DMS53 treated with DMSO at 0.1 percent for 48 hours (cell line): ENCODE data around the gene UBE2I.

ENCODE experiments used
- DNase-seq: peaks from one replicate; lab custom pipeline; 2025; ENCODE audit not compliant: unreplicated experiment; lab: John Stamatoyannopoulos, UW

UBE2I gene

DNA sequence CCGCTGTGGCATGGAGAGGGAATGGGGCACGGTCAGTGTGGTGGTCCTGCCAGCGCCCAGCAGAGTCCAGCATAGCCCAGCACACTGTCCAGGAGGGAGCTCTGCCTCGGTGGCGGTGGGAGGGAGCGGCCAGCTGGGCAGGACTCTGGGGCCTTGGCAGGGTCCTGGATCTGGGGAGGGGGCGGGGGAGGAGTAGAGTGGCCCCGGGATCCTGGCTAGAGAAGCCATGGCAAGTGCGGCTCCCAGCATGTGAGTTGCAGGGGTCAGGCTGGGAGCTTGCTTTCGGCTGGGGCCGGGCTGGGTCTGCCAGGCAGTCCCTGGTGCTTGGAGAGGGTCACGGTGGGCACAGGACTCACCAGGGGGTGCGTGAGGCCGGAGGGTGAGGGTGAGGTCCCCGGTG lies 46.2 kb downstream of the UBE2I start:
- DNase-seq = no peak

DNA sequence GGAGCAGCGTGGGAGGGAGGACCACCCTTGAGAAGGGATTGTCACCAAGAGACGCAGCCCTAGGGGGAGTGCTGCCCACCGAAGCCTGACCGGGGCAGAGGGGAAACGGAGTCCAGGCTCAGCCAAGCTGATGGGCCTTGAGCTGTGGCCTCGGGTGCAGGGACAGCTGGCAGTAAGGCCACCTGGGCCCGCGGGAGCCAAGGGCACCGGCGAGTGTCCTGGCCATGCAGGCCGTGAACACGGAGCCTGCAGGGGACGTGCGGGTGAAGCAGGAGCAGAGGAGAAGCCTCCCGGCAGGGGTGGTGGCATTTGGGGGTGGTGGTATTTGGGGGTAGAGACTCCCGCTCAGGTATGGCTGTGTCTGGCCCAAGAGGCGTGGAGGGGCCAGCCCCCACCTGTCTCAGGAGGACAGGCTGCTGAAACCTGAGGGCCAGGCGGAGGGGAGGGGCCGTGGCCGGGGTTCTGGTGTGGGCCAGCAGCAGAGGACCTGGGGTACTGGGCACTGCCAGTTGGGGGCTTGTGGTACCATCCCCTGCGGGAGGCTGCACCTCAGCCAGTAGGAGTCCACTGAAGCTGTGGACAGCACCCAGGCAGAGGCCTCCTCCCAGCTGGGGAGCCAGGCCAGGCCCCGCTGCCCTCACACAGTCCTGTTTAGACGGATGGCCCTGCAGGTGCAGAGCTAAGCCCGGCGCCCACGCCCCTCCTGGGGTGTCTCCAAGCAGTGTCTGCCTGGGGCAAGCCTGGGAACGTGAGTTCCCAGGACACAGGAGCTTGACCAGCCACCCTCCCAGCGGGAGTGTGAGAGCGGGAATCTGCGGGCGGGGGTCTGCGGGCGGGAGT lies 46.8 kb downstream of the UBE2I start:
- DNase-seq = no peak

DNA sequence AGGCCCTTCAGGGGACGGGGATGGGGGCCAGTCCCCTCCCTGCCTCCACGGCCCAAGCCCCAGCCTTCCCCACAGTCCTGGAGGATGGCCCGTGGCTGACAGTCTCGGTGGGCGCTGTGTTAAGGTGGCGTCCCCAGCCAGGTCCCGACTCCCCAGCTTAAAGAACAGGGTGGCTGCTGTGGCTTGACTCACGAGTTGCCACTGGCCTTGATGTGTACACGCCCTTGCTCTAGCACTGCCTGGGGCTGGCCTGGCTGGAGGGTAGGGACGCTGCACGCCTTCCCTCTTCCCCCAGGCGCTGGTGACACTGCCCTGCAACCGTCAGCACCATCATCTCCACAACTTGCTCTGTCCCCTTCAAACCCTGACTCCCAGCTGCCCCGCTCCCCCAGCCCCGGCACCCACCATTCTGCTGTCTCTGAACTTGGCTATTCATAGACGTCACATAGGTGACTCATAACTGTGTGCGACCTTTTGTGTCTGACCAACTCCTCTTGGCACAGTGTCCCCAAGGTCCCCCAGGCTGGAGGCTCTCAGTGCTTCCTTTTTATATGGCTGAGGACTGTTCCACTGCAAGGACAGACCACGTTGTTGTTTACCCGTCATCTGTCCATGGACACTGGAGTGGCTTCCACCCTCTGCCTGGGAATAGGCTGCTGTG lies 48.6 kb downstream of the UBE2I start:
- no peak for DNase-seq

DNA sequence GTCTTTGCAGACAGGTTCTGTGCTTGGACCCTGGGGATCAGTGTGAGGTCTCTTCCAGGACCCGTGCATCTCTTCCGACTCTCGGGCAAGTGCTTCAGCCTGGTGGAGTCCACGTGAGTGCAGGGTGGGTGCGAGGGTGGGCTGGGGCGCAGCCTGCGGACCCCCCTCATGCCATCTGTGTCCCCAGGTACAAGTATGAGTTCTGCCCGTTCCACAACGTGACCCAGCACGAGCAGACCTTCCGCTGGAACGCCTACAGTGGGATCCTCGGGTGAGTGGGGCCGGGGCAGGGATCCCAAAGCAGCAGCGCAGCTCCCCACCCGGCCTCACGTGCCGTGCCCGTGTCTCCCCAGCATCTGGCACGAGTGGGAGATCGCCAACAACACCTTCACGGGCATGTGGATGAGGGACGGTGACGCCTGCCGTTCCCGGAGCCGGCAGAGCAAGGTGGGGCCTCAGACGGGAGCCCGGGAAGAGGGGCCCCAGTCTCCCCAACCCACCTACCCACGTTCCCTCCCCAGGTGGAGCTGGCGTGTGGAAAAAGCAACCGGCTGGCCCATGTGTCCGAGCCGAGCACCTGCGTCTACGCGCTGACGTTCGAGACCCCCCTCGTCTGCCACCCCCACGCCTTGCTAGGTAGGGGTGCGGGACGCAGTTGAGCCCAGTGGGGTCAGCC lies 52.4 kb downstream of the UBE2I start:
- no peak for DNase-seq

DNA sequence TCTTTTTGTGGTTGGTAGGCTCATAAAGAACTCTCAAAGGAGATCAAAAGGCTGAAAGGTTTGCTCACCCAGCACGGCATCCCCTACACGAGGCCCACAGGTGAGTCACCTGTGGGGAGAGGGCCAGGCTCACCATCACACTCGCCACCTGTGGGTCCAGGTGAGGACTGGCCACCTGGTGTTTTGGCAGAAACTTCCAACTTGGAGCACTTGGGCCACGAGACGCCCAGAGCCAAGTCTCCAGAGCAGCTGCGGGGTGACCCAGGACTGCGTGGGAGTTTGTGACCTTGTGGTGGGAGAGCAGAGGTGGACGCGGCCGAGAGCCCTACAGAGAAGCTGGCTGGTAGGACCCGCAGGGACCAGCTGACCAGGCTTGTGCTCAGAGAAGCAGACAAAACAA lies 53.4 kb downstream of the UBE2I start:
- DNase-seq = peak; percentile 38

DNA sequence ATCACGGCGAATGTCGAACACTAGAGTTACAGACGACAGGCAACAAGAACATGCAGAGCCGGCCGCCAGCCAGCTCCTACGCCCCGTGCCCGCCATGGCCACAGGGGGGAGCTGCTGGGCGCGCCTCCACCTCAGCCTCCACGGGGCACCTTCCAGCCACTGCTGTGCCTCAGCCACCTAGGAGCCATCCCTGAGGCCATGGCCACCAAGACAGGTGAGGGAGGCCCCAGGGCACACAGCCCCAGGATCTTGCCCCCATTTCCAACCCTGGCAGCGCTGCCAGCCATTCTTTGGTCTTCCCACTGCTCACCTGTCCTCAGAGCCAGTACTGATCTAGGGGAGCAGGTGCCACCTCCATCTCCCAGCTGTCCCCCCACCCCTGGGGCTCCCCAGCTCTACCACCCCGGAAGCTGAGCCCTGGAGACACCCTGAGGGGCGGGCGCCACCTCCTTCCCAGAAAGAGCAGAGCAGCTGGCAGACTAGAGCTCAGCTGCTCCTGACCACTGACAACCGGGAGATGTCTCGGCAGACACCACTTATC lies 54.1 kb downstream of the UBE2I start:
- DNase-seq = peak; percentile 60

DNA sequence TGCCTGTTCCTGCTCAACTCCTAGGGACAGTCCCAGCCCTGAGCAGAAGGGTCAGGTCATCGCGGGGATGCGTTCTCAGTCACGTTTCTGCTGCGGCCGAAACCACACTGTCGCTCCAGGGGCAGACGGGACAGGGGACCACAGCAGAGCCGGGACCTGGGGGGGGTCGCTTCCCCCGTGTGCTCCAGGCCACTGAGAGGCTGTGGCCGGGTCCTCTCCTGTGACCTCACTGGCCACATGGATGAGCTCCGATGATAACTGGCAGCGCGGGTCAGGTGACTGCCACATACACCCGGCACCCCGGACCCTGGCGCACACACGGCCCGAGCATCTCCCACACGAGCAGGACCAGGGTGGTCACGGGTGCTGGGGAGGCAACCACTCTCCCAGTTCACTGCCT lies 55.1 kb downstream of the UBE2I start:
- DNase-seq = no peak

DNA sequence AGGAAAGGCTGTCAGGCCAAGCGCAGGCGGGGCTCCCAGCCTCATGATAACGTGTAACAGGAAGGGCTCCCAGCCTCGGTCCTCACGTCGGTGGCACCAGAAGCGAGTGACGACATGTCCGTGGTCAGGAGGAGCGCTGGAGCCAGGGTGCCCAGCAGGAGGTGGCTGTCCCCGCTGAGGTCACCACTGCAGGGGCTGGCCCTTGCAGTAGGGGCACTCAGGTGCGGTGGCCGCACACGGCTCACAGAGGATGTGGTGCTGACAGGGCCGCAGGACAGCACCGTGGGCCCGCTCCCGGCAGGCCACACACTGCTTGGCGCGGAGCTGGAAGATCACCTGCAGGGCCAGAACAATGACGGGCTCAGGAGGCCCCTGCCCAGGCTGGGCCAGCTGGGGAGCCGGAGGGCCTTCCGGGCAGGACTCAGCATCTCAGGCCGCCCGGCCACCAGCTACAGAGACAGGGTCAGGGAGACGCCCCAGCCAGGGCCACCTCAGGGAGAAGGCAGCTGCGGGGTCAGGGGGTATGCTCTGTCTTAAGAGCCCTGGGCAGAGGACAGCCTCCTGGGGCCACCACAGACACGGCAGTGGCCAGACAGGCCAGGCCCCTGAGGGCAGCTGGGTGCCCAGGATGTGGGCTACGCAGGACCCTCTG lies 56.8 kb downstream of the UBE2I start:
- DNase-seq = no peak

DNA sequence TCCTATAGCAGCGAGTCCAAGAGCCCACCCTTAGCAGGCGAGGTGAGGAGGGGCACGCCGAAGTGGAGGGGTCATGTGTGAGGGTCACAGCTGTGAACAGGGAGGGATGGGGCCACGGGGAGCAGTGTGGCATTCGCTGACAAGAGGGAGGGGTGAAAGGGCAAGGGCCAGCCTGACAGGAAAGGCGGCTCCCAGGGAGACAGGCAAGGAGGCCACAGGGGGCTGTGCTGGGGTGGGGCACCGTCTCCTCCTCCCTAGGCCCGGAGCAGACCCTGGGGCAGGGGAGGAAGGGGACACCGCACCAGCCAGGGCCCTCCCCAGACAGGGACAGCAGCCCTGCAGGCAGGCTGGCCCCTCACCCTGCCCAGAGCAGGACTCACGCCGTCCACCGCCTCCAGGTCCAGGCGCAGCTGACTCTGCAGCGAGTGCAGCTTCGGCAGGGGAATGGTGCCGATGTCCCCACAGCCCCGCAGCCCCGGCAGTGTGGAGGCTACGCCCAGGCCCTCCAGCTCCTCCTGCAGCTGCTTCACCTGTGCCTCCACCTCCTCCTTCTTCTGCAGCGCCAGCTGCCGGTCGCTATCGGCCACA lies 57.4 kb downstream of the UBE2I start:
- DNase-seq = peak; percentile 73

DNA sequence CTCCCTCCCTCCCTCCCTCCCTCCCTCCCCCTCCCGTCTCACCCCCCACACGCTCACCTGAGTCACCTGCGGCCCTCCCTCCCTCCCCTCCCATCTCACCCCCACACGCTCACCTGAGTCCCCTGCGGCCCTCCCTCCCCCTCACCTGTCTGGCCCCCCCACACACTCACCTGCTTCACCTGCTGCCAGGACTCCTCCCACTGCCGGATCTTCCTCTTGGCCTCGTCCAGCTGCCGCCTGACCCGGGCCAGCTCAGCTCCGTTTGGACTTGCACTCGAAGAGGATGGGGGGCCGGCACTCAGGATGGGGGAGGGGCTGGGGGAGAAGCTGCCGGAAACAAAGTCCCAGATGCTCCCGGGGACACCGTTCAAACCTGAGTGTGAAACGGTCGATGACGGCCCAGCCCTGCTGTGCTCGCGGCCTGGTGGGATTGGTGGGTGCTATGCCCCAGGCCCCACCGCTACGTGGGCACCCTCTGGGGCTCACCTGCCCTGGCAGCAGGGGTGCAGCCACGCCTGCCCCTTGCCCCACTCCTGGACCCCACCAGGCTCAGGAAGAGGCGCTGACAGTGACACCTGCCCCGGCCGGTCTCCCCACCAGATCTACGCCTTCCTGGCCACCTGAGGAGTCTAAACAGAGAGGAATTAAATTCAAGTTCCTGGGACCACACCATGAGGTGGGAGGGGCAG lies 58.2 kb downstream of the UBE2I start:
- DNase-seq = peak; percentile 73

DNA sequence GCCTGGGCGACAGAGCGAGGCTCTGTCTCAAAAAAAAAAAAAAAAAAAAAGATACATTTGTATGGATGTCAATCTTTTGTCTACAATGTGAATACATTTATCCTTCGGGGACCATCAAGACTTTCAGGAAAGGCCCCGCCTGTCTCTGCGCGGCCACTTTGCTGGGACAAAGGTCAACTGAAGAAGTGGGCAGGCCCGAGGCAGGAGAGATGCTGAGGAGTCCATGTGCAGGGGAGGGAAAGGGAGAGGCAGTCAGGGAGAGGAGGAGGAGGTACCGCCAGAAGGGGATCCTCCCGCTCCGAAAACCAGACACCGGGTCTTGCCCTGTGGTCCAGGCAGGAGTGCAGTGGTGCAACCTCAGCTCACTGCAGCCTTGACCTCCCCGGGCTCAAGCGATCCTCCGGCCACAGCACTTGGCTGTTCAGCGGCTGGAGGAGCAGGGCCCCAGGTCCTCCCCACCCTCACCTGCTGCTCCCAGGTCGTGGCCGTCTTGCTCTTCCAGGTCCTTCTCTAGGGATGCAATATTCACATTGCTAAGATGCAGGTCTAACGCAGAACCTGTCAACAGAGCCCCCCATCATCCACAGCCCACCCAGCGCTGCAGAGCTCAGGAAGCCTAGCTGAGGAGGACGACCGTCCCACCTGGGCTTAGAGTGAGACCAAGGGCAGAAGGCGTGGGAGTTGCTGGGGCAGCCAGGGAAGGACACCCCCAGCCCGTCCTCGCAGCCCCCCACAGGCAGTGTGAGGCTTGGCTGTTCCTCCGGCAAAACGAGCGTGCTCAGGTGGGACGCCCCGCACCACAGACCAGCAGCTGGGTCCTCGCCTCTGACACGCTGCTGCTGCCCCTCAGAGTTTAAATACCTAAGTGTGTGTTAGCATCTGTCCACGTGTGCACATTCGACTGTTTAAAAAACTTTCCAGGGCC lies 61.9 kb downstream of the UBE2I start:
- DNase-seq = no peak

DNA sequence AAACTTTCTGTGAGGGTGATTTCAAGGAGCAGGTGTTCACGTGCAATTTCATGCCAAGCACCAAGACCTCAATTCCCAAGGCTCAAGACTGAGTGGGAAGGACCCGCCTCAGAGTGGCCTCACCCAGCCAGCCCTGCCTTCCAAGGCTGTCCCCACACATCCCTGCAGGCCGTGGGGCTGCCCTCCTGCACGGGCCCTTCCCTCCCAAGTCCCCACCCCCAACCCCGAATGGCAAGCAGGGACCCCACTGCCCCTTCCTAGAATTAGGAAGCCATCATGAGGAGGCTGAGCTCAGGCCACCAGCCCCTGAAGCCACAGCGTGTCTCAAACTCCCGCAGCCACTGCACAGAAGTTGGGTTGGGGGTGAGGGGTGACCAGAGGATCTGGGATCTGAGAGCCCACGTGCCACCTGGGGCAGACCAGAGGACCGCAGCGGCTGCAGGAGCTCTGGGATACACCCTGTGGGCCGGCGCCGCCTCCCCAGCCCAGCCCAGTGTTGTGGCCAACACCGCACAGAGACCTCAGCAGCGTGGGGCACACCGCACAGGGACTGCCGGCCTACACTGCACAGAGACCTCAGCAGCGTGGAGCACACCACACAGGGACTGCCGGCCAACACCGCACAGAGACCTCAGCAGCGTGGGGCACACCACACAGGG lies 63.0 kb downstream of the UBE2I start:
- no peak for DNase-seq

DNA sequence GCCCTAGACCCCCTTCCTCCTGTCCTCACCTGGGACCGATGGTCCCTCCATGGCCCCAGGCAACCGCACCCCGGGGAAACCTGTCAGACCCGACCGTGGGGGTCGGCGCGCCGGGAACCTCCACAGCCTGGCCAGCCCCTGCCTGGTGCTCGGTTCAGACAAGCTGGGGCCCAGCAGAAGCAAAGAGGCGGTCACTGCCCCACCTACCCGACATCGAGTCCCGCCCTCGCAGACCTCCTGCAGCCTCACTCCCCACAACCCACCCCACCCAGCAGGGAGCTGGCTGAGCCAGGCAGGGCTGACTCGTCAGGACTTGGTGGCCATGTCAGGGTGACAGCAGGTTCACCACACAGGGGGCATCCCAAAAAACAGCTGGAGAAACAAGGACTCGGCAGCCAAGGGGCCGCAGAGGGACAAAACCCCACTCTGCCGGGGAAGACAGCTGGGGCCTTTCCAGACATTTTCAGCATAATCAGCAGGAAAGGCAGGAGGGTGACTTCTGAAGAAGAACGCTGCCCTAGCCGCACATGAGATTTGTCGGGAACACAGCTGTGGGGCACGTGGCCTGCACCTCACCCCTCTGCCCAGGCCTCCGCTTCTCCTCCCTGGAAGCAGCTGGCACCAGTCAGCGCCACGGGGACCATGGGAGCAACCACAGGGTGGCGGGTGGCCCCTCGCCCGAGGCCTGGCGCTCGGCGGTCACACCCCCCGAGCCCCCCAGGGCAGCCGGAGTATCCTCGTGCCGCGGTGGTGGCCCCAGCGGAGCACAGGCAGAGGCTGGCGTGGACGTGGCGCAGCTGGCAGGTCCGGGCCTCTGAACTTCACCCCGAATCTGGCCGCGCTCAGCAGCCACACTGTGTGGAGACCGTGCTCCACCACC lies 65.2 kb downstream of the UBE2I start:
- DNase-seq = no peak

DNA sequence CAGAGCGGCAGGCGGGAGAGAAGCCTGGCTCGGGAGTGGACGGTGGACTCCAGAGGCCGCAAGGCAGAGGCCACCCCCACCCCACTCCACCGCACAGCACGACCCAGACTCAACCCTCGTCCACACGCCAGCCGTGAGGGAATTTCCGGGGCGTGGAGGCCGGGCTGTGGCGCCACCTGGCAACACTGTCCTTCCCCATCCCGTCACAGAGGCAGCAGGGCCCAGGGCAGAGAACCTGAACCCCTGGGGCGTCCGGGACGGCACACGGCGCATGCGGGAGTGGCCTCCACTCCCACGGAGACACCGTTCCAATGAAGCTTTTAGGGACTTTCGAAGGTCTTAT lies 65.8 kb downstream of the UBE2I start:
- DNase-seq = no peak

DNA sequence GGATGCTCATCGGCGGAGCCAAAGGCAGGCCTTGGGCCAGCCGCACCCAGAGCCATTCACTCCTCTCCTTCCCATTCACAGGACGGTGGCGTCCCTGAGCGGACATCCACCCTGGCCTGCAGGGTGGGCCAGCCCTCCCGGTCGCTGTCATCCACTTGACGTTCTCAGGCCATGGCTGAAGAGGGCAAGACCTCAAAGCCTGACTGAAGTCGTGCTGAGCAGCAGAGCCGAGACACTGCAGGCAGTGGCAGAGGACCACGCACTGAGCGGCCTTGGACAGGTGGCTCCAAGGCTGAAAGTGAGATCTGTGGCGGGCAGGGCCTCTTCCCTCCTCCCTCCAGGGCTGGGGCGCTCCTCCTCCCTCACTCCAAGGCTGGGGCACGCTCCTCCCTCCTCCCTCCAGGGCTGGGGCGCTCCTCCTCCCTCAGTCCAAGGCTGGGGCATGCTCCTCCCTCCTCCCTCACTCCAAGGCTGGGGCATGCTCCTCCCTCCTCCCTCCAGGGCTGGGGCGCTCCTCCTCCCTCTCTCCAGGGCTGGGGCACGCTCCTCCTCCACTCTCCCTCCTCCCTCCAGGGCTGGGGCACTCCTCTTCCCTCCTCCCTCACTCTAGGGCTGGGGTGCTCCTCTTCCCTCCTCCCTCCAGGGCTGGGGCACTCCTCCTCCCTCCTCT lies 66.4 kb downstream of the UBE2I start:
- no peak for DNase-seq
